Tibial nerve (tissue), 4 donors: ENCODE results near the gene PIH1D1. TPM values are rescaled to one million over a fixed set of nuclear protein-coding genes. Genes with fewer than 3 reads are reported as not detected.
"Not testable (repeated sequence)": the region's sequence is repeated elsewhere in the genome, so short reads cannot be mapped to it uniquely, and the experiment has no call there.

Experiments used
- DNase-seq, 2 donors: peaks; one replicate each; pipeline ENCODE4 v3.0.0-alpha.2; 2019; ENCODE audit warnings: low spot score in 2 of 2
- H3K27ac ChIP-seq, 4 donors: fragments of 200-600 bp; sonication (generic) in 3 of 4; one replicate each; pipeline ENCODE4 v1.5.1; 2017 to 2019; ENCODE audit warnings: mild to moderate bottlenecking in 1 of 4
- H3K27me3 ChIP-seq, 2 donors: fragments of 200-600 bp; sonication (generic) in 1 of 2; one replicate each; pipeline versions ENCODE4 v1.5.1 to v1.6.0; 2017 to 2019
- H3K36me3 ChIP-seq, 3 donors: fragments of 200-600 bp; sonication (generic); one replicate each; pipeline ENCODE4 v1.5.1; 2018 to 2019
- H3K4me1 ChIP-seq, 4 donors: fragments of 200-600 bp; sonication (generic) in 3 of 4; one replicate each; pipeline ENCODE4 v1.5.1; 2017 to 2019
- H3K4me3 ChIP-seq, 4 donors: fragments of 200-600 bp; sonication (generic) in 3 of 4; one replicate each; pipeline ENCODE4 v1.5.1; 2017 to 2019; ENCODE audit warnings: mild to moderate bottlenecking in 1 of 4, moderate library complexity in 1 of 4
- H3K9me3 ChIP-seq, 4 donors: fragments of 200-600 bp; sonication (generic) in 3 of 4; one replicate each; pipeline ENCODE4 v1.5.1; 2017 to 2019
- EP300 ChIP-seq, 2 donors: sonication (generic); formaldehyde crosslinking; IDR thresholded peaks; one replicate each; pipeline ENCODE4 v1.6.1; 2017; ENCODE audit warnings: antibody characterized with exemption in 2 of 2, mild to moderate bottlenecking in 1 of 2
- POLR2A ChIP-seq, 2 donors: fragments of 450-650 bp; IDR thresholded peaks; one replicate each; pipeline ENCODE4 v1.6.1; 2017; ENCODE audit warnings: antibody characterized with exemption in 2 of 2, mild to moderate bottlenecking in 2 of 2, moderate library complexity in 2 of 2
- WGBS, 2 donors: methylation state at CpG; one replicate each; pipeline ENCODE4 v1.1.5; 2018; 5-methylcytosine and 5-hydroxymethylcytosine counted together
- total RNA-seq, 4 donors: library from RNA; depleted of rRNA; stranded (reverse); fragments of >200 nt; gene quantifications; one replicate each; pipeline ENCODE4 v1.1.0, GENCODE V29; 2016
- TF ChIP-seq, protein P1 (sequence below), 5 experiments: fragments of 200-600 bp in 3 of 5; fragments of 450-650 bp in 2 of 5; sonication (generic) in 3 of 5; IDR thresholded peaks; one replicate each; pipeline ENCODE4 v1.5.1; 2016 to 2019; ENCODE audit warnings: antibody characterized with exemption in 5 of 5, mild to moderate bottlenecking in 3 of 5, moderate library complexity in 2 of 5

Gene PIH1D1
- total RNA-seq, 4 donors from 2014 or later: 85.0 to 128 (median 110) TPM

DNA sequence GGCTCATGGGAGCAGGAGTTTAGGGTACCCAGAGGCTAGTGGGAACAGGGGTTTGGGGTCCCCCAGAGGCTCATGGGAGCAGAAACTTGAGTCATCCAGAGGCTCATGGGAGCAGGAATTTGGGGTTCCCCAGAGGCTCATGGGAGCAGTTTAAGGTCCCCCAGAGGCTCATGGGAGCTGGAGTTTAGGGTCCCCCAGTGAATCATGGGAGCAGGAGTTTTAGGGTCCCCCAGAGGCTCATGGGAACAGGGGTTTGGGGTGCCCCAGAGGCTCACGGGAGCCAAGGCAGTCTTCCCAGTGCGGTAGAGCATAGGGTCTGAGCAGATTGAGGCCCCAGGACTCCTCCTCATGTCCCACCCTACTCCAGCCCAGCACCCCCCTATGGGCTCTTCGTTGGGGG is 13.8 kb upstream of the PIH1D1 start:
- Histone ChIP-seq H3K27ac (no peak overlapping the region), H3K4me3 (no peak overlapping the region), H3K27me3 (no peaks in the 10 kb centered on the region), H3K4me1 (peaks cover 0 to 19% (median 7%) of the 10 kb centered on the region in 4 donors), H3K36me3 (peaks cover 0 to 75% (median 4%) of the 10 kb centered on the region in 3 donors), H3K9me3 (no peaks in the 10 kb centered on the region)
- DNase-seq: no peak
- 96 to 100% methylated on average over 1 to 3 of the region's 3 CpGs for WGBS, 2 donors
- TF ChIP-seq, protein P1, sequence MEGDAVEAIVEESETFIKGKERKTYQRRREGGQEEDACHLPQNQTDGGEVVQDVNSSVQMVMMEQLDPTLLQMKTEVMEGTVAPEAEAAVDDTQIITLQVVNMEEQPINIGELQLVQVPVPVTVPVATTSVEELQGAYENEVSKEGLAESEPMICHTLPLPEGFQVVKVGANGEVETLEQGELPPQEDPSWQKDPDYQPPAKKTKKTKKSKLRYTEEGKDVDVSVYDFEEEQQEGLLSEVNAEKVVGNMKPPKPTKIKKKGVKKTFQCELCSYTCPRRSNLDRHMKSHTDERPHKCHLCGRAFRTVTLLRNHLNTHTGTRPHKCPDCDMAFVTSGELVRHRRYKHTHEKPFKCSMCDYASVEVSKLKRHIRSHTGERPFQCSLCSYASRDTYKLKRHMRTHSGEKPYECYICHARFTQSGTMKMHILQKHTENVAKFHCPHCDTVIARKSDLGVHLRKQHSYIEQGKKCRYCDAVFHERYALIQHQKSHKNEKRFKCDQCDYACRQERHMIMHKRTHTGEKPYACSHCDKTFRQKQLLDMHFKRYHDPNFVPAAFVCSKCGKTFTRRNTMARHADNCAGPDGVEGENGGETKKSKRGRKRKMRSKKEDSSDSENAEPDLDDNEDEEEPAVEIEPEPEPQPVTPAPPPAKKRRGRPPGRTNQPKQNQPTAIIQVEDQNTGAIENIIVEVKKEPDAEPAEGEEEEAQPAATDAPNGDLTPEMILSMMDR (IDR thresholded peaks at IDR 0.05): no peak
- TF ChIP-seq POLR2A (IDR thresholded peaks at IDR 0.05) (no peak), EP300 (IDR thresholded peaks at IDR 0.05) (no peak)

DNA sequence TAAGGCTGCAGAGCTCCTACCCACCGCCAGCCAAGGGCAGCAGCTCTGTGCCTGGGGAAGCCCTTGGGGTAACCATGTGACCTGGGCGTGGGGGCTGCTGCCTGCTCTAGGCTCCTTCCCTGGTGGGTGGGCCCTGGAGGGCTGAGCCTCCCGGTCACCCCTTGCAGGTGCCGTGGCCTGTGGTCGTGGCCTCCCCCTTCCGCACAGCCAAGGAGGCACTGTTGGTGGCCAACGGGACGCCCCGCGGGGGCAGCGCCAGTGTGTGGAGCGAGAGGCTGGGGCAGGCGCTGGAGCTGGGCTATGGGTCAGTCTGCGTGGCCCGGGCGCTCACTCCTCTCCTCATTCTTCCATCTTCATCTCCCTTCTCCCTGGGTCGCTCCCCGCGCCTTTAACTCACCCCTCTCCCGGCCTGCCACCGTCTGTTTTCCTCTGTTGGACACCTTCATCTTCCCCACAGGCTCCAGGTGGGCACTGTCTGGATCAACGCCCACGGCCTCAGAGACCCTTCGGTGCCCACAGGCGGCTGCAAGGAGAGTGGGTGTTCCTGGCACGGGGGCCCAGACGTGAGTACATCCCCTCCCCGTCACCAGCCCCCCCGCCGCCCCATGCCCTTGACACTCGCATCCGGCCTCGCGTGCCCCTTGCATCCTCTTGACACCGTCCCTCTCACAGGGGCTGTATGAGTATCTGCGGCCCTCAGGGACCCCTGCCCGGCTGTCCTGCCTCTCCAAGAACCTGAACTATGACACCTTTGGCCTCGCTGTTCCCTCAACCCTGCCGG is 12.5 kb upstream of the PIH1D1 start:
- DNase-seq: no peak
- peaks cover 0 to 81% (median 9%) of the 10 kb centered on the region in 3 donors for H3K36me3 ChIP-seq
- no peaks in the 10 kb centered on the region for H3K27me3 ChIP-seq
- H3K9me3 ChIP-seq: no peaks in the 10 kb centered on the region
- no peak overlapping the region for H3K4me3 ChIP-seq
- H3K27ac ChIP-seq: no peak overlapping the region
- peaks cover 0 to 11% (median 4%) of the 10 kb centered on the region in 4 donors for H3K4me1 ChIP-seq
- 89 to 90% methylated on average over 34 to 39 of the region's 39 CpGs for WGBS, 2 donors
- TF ChIP-seq EP300 (IDR thresholded peaks at IDR 0.05) (no peak), POLR2A (IDR thresholded peaks at IDR 0.05) (no peak)
- TF ChIP-seq, protein P1 (IDR thresholded peaks at IDR 0.05): no peak

DNA sequence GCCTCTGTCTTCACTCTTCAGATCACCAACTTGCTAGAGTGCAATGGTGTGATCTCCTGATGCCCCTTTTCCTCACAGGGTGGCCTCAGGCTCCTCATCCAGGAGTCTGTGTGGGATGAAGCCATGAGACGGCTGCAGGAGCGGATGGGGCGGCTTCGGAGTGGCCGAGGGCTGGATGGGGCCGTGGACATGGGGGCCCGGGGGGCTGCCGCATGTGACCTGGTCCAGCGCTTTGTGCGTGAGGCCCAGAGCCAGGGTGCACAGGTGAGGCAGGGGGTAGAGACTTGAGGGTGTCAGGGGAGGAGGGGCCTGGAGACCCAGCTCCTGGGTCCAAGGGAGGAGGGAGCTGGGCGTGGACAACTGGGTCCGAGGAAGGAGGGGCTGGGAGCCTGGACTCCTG is 10.9 kb upstream of the PIH1D1 start:
- peaks cover 0 to 70% (median 9%) of the 10 kb centered on the region in 3 donors for H3K36me3 ChIP-seq
- no peak overlapping the region for H3K27ac ChIP-seq
- 86% methylated on average over 12 of the region's 12 CpGs for WGBS, 2 donors
- H3K4me3 ChIP-seq: no peak overlapping the region
- DNase-seq: no peak
- no peaks in the 10 kb centered on the region for H3K27me3 ChIP-seq
- no peak for TF ChIP-seq EP300 (IDR thresholded peaks at IDR 0.05)
- TF ChIP-seq POLR2A (IDR thresholded peaks at IDR 0.05): no peak
- TF ChIP-seq, protein P1 (IDR thresholded peaks at IDR 0.05): no peak
- H3K4me1 ChIP-seq: peaks cover 0 to 13% (median 5%) of the 10 kb centered on the region in 4 donors
- no peaks in the 10 kb centered on the region for H3K9me3 ChIP-seq

DNA sequence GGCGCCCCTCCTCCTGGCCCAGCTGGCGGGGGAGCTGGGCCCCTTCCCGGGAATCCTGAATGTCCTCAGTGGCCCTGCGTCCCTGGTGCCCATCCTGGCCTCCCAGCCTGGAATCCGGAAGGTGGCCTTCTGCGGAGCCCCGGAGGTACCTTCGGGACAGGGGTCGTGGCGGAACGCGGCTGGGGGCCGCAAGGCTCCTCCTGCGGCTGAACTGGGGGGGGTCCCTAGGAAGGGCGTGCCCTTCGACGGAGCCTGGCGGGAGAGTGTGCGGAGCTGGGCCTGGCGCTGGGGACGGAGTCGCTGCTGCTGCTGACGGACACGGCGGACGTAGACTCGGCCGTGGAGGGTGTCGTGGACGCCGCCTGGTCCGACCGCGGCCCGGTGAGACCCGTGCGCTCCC is 10.0 kb upstream of the PIH1D1 start:
- Histone ChIP-seq H3K9me3 (no peaks in the 10 kb centered on the region), H3K27me3 (no peaks in the 10 kb centered on the region), H3K27ac (no peak overlapping the region), H3K36me3 (peaks cover 0 to 63% (median 9%) of the 10 kb centered on the region in 3 donors), H3K4me3 (no peak overlapping the region), H3K4me1 (peaks cover 0 to 20% (median 5%) of the 10 kb centered on the region in 4 donors)
- WGBS, 2 donors: 98% methylated on average over 16 to 28 of the region's 37 CpGs
- no peak for TF ChIP-seq POLR2A (IDR thresholded peaks at IDR 0.05)
- no peak for TF ChIP-seq EP300 (IDR thresholded peaks at IDR 0.05)
- TF ChIP-seq, protein P1 (IDR thresholded peaks at IDR 0.05): no peak
- DNase-seq: no peak

DNA sequence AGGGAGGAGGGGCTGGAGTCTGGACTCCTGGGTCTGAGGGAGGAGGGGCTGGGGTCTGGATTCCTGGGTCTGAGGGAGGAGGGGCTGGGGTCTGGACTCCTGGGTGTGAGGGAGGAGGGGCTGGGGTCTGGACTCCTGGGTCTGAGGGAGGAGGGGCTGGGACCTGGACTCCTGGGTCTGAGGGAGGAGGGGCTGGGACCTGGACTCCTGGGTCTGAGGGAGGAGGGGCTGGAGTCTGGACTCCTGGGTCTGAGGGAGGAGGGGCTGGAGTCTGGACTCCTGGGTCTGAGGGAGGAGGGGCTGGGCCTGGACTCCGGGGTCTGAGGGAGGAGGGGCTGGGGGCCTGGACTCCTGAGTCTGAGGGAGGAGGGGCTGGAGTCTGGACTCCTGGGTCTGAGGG is 9.5 kb upstream of the PIH1D1 start:
- Histone ChIP-seq H3K4me1 (peaks cover 0 to 25% (median 5%) of the 10 kb centered on the region in 4 donors), H3K36me3 (peaks cover 0 to 58% (median 9%) of the 10 kb centered on the region in 3 donors)
- no CpG with 5 or more reads among the region's 1 CpG for WGBS, 2 donors
- not testable (repeated sequence) for DNase-seq, H3K27ac ChIP-seq, H3K9me3 ChIP-seq, H3K4me3 ChIP-seq, H3K27me3 ChIP-seq
